Neural cell (in vitro differentiated cells): ENCODE measurements around the gene LRRC8D. TPM values are rescaled to one million over a fixed set of nuclear protein-coding genes. Genes with fewer than 3 reads are reported as not detected.

Experiments
- H2AFZ ChIP-seq: fragments of 200-600, 300-800 bp; sonication (generic), shearing (Covaris generic); 2 replicates; pipeline ENCODE4 v1.6.0; 2014; ENCODE audit warnings: low read depth, mild to moderate bottlenecking, antibody characterized with exemption, low read length, moderate library complexity
- H3F3A ChIP-seq: fragments of 200-600 bp; shearing (Covaris generic); 2 replicates; pipeline ENCODE4 v1.6.1; 2016; ENCODE audit warnings: mild to moderate bottlenecking, moderate library complexity, mixed read lengths, antibody characterized with exemption, low read length; ENCODE audit not compliant: insufficient read depth, poor library complexity, severe bottlenecking
- H3K27ac ChIP-seq: fragments of 200-600, 300-800 bp; sonication (generic), shearing (Covaris generic); 2 replicates; pipeline ENCODE4 v1.5.1; 2014; ENCODE audit warnings: mild to moderate bottlenecking, low read length, moderate library complexity
- H3K27me3 ChIP-seq: fragments of 300-800, 200-600 bp; sonication (generic), shearing (Covaris generic); 2 replicates; pipeline ENCODE4 v1.6.0; 2014; ENCODE audit warnings: mild to moderate bottlenecking, low read depth, low read length, moderate library complexity; ENCODE audit not compliant: insufficient read depth
- H3K36me3 ChIP-seq: fragments of 300-800, 200-600 bp; sonication (generic), shearing (Covaris generic); 2 replicates; pipeline ENCODE4 v1.5.1; 2014; ENCODE audit warnings: mild to moderate bottlenecking, antibody characterized with exemption, low read length, moderate library complexity; ENCODE audit not compliant: insufficient read depth
- H3K4me2 ChIP-seq: fragments of 300-800, 200-600 bp; sonication (generic), shearing (Covaris generic); 2 replicates; pipeline ENCODE4 v1.6.0; 2014; ENCODE audit warnings: mild to moderate bottlenecking, low read length
- H3K4me3 ChIP-seq: fragments of 300-800, 200-600 bp; sonication (generic), shearing (Covaris generic); 2 replicates; pipeline ENCODE4 v1.5.1; 2014; ENCODE audit warnings: mild to moderate bottlenecking, low read length, moderate library complexity
- H3K79me2 ChIP-seq: fragments of 200-600 bp; shearing (Covaris generic); replicated peaks from 2 replicates; pipeline ENCODE4 v1.6.0; 2014; ENCODE audit warnings: mild to moderate bottlenecking, low read length, moderate library complexity; ENCODE audit not compliant: insufficient read depth
- H3K9ac ChIP-seq: fragments of 300-800, 200-600 bp; sonication (generic), shearing (Covaris generic); 2 replicates; pipeline ENCODE4 v1.6.1; 2016; ENCODE audit warnings: mild to moderate bottlenecking, low read length, mixed read lengths
- H3K9me2 ChIP-seq: fragments of 200-600 bp; shearing (Covaris generic); 2 replicates; pipeline ENCODE4 v1.6.1; 2016; ENCODE audit warnings: mild to moderate bottlenecking, low read length, mixed read lengths; ENCODE audit not compliant: insufficient read depth
- H3K9me3 ChIP-seq: fragments of 200-600, 300-800 bp; sonication (generic), shearing (Covaris generic); 2 replicates; pipeline ENCODE4 v1.6.1; 2016; ENCODE audit warnings: mild to moderate bottlenecking, mixed run types, low read length, moderate library complexity, mixed read lengths
- H4K20me1 ChIP-seq: fragments of 200-600 bp; shearing (Covaris generic); 2 replicates; pipeline ENCODE4 v1.6.1; 2016; ENCODE audit warnings: mild to moderate bottlenecking, mixed run types; ENCODE audit not compliant: insufficient read depth
- CTCF ChIP-seq: fragments of 450-650 bp; IDR thresholded peaks from 2 replicates; pipeline ENCODE4 v1.5.1; 2014; ENCODE audit warnings: antibody characterized with exemption, mild to moderate bottlenecking, moderate library complexity; ENCODE audit not compliant: poor library complexity, severe bottlenecking
- EP300 ChIP-seq: fragments of 450-650 bp; conservative IDR thresholded peaks from 2 replicates; pipeline ENCODE4 v1.6.1; 2014; ENCODE audit warnings: antibody characterized with exemption, mild to moderate bottlenecking, moderate library complexity; ENCODE audit not compliant: poor library complexity, severe bottlenecking
- EZH2 ChIP-seq: fragments of 200-600, 300-800 bp; shearing (Covaris generic), sonication (generic); IDR thresholded peaks from 2 replicates; pipeline ENCODE4 v1.6.1; 2014; ENCODE audit warnings: antibody characterized with exemption, low read length, borderline replicate concordance, mild to moderate bottlenecking; ENCODE audit not compliant: insufficient read depth, poor library complexity, severe bottlenecking
- MXI1 ChIP-seq: fragments of 450-650 bp; conservative IDR thresholded peaks from 2 replicates; pipeline ENCODE4 v1.6.1; 2014; ENCODE audit warnings: antibody characterized with exemption, mild to moderate bottlenecking; ENCODE audit not compliant: poor library complexity, severe bottlenecking
- POLR2AphosphoS5 ChIP-seq: IDR thresholded peaks from 2 replicates; pipeline ENCODE4 v1.6.1; 2012
- RAD21 ChIP-seq: fragments of 450-650 bp; conservative IDR thresholded peaks from 2 replicates; pipeline ENCODE4 v1.6.1; 2014; ENCODE audit warnings: antibody characterized with exemption, mild to moderate bottlenecking, moderate library complexity
- REST ChIP-seq: IDR thresholded peaks from 2 replicates; pipeline ENCODE4 v1.6.1; 2012; ENCODE audit warnings: borderline replicate concordance
- SMC3 ChIP-seq: fragments of 450-650 bp; conservative IDR thresholded peaks from 2 replicates; pipeline ENCODE4 v1.6.1; 2014; ENCODE audit warnings: antibody characterized with exemption, mild to moderate bottlenecking, moderate library complexity; ENCODE audit not compliant: poor library complexity
- TAF1 ChIP-seq: IDR thresholded peaks from 2 replicates; pipeline ENCODE4 v1.6.1; 2012; ENCODE audit warnings: low read depth
- polyA plus RNA-seq: library from polyadenylated mRNA; depleted of rRNA; stranded (reverse); fragments of >200 nt; gene quantifications from 2 replicates; pipeline ENCODE4 v1.2.3, GENCODE V29; 2014

The LRRC8D gene
- polyA plus RNA-seq, 1 donor from 2014 or later = 43.7 TPM

- no peak overlapping the region for H3K4me3 ChIP-seq
- H3K79me2 ChIP-seq = no peaks in the 10 kb centered on the region
- H3K9me2 ChIP-seq = no peaks in the 10 kb centered on the region
- H3K27me3 ChIP-seq = no peaks in the 10 kb centered on the region
- TF ChIP-seq TAF1 (no peak), EZH2 (no peak), SMC3 (no peak), REST (no peak), MXI1 (no peak), CTCF (no peak), RAD21 (no peak), EP300 (no peak), POLR2AphosphoS5 (no peak)
- no peak overlapping the region for H3K9ac ChIP-seq
- H3K9me3 ChIP-seq = no peaks in the 10 kb centered on the region
- no peak overlapping the region for H2AFZ ChIP-seq
- no peaks in the 10 kb centered on the region for H4K20me1 ChIP-seq
- no peaks in the 10 kb centered on the region for H3F3A ChIP-seq
- no peak overlapping the region for H3K4me2 ChIP-seq
- peaks cover 5% of the 10 kb centered on the region for H3K36me3 ChIP-seq
- no peak overlapping the region for H3K27ac ChIP-seq
Observed at GRCh38 chr1:89865498-89866382, 44.9 kb downstream of the LRRC8D start.

GRCh38 chr1:89866568-89866967, 45.7 kb downstream of the LRRC8D start:
- Histone ChIP-seq H3F3A (no peaks in the 10 kb centered on the region), H3K36me3 (peaks cover 5% of the 10 kb centered on the region), H3K79me2 (no peaks in the 10 kb centered on the region), H2AFZ (no peak overlapping the region), H3K9me2 (no peaks in the 10 kb centered on the region), H4K20me1 (no peaks in the 10 kb centered on the region), H3K9me3 (no peaks in the 10 kb centered on the region), H3K9ac (no peak overlapping the region), H3K27ac (no peak overlapping the region), H3K4me2 (no peak overlapping the region), H3K4me3 (no peak overlapping the region), H3K27me3 (no peaks in the 10 kb centered on the region)
- TF ChIP-seq TAF1 = no peak
- no peak for TF ChIP-seq RAD21
- TF ChIP-seq EZH2 = no peak
- TF ChIP-seq REST = no peak
- no peak for TF ChIP-seq MXI1
- TF ChIP-seq SMC3 = no peak
- no peak for TF ChIP-seq CTCF
- no peak for TF ChIP-seq POLR2AphosphoS5
